Choroid plexus epithelial cell (primary cell): ENCODE measurements around the gene TMEFF1.
"Not testable (repeated sequence)": the region's sequence is repeated elsewhere in the genome, so short reads cannot be mapped to it uniquely, and the experiment has no call there.

ENCODE experiments used
- DNase-seq: peaks from one replicate; pipeline ENCODE4 v3.0.0-alpha.2; 2010; ENCODE audit warnings: low read depth
- H3K4me3 ChIP-seq: 2 replicates; pipeline ENCODE4 v1.5.1; 2011; ENCODE audit warnings: low read depth, mild to moderate bottlenecking, control low read depth, low read length, moderate library complexity
- CTCF ChIP-seq: conservative IDR thresholded peaks from 2 replicates; pipeline ENCODE4 v1.5.1; 2011; ENCODE audit warnings: low read depth, mild to moderate bottlenecking, control low read depth, inconsistent platforms, low read length, moderate library complexity

Gene TMEFF1

GRCh38 chr9:100430286-100430940 is 42.5 kb upstream of the TMEFF1 start:
- TF ChIP-seq CTCF: no peak
- H3K4me3 ChIP-seq: no peak overlapping the region
- no peak for DNase-seq

GRCh38 chr9:100431886-100432285 is 41.1 kb upstream of the TMEFF1 start:
- TF ChIP-seq CTCF: no peak
- DNase-seq: no peak
- no peak overlapping the region for H3K4me3 ChIP-seq

- H3K4me3 ChIP-seq: no peak overlapping the region
- DNase-seq: no peak
- no peak for TF ChIP-seq CTCF
Measured at GRCh38 chr9:100432736-100433135, 40.2 kb upstream of the TMEFF1 start.

DNA sequence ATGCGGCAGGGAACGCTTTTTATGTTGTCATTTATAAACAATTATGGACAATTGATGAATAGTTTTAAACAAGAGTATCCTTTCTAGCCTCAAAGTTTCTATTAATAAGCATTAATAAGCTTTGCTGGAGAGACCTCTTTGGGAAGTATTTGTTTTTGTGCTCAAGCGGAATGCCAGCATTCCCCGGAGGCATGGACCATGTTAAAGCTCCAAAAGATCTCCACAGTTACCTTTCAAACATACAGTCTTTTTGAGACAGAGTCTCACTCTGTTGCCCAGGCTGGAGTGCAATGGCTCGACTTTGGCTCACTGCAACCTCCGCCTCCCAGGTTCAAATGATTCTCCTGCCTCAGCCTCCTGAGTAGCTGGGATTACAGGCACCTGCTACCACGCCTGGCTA is 36.4 kb upstream of the TMEFF1 start:
- DNase-seq: no peak
- no peak overlapping the region for H3K4me3 ChIP-seq
- TF ChIP-seq CTCF: no peak

DNA sequence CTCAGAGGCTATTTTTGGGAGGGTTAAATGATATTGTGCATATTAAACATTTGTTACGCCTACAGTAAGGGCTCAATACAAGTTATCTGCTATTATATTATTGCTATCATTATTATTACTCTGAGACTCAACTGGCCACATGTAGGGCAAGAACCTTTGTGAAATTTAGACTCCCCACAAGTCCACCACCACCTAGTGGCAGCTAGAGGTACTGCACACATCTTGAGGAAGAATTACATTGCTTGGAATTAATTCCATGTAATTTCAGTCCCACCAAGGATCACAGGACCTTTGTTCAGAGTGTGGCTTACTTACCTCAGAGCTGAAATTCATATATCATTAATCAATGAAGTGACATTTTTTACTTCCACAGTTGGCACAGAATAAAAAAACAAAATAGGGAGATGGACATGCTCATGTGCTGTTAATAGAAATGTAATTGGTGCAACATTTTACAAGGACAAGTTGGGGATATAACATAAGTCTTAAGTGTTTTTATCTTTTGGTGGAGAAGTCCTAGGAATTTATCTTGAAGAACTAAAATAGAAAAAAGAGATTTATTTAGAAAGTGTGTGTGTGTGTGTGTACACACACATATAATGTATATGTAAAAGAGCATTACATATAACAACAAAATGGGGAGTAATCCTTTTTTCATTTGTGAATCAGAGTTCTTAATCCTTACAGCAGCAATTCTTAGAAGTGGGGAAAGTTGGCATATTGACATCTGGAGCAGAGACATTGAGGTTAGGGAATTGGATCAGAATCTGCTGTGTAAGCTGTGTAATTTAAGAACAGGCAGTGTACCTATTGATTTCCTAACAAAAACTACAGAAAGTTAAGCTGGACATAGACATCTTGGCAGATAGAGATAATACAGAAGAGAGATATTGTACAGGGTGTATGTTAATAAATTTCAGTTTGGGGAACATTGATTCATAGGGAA is 34.8 kb upstream of the TMEFF1 start:
- peak; percentile 87 for DNase-seq
- no peak overlapping the region for H3K4me3 ChIP-seq
- peak; percentile 97 for TF ChIP-seq CTCF

DNA sequence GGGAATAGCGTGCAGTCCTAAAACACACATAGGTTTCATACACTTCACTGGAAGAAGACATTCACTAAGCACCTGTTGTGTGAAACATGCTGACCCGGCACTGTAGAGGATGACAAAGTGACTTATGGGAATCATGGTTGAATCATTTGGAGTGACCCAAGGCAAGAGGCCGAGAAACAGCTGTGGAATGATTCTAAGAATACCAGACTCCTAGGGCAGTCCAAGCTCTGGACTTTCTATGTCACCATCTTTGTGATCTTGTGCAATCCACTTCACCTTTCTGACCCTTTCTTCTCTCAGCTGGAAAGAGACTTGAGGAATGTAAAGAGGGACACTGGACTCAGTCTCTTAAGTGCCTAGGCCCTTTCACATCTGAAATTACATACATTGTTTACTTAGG is 32.9 kb upstream of the TMEFF1 start:
- DNase-seq: peak; percentile 65
- TF ChIP-seq CTCF: no peak
- H3K4me3 ChIP-seq: no peak overlapping the region

DNA sequence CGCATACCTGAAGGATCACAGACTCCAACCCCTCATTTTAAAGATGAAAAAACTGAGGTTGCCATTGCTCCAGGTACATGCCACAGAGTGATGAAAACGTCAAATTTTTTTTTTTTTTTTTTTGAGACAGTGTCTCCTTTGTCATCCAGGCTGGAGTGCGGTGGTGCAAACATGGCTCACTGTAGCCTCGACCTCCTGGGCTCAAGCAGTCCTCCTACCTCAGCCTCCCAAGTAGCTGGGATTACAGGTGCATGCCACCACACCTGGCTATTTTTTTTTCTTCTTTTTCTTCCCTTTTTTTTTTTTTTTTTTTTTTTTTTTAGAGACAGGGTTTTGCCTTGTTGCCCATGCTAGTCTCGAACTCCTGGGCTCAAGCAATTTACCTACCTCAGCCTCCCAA is 32.5 kb upstream of the TMEFF1 start:
- H3K4me3 ChIP-seq, DNase-seq: not testable (repeated sequence)
